ENCODE measurements around the gene UBN1. TPM values are rescaled to one million over a fixed set of nuclear protein-coding genes. Genes with fewer than 3 reads are reported as not detected.

UBN1 gene
- total RNA-seq, 3 donors from 2014 or later, result 41.3 to 42.7 (median 41.6) TPM

- Histone ChIP-seq H3K9me3 (no peaks in the 10 kb centered on the region), H3K4me1 (ENCODE audit: low read depth) (peaks cover 12% of the 10 kb centered on the region), H3K36me3 (ENCODE audit: low read depth) (peaks cover 11% of the 10 kb centered on the region), H3K4me3 (no peak overlapping the region)
- TF ChIP-seq CTCF (IDR thresholded peaks at IDR 0.05), result no peak
- no peak for DNase-seq
- intact Hi-C loops (cut with DNase I, micrococcal nuclease), result no loop called here
- no peak for ATAC-seq
These were observed 20.8 kb upstream of the UBN1 start for GRCh38 chr16:4826526-4826925.

- H3K36me3 ChIP-seq (ENCODE audit: low read depth), result peaks cover 11% of the 10 kb centered on the region
- H3K4me3 ChIP-seq, result no peak overlapping the region
- intact Hi-C loops (cut with DNase I, micrococcal nuclease), result no loop called here
- peaks cover 12% of the 10 kb centered on the region for H3K4me1 ChIP-seq (ENCODE audit: low read depth)
- no peaks in the 10 kb centered on the region for H3K9me3 ChIP-seq
- no peak for DNase-seq
- peak; percentile 13 for ATAC-seq
- no peak for TF ChIP-seq CTCF (IDR thresholded peaks at IDR 0.05)
These were observed 20.3 kb upstream of the UBN1 start for GRCh38 chr16:4826980-4827379.

GRCh38 chr16:4828567-4829321, 18.5 kb upstream of the UBN1 start:
- DNase-seq, result peak in 2 of 3 donors; percentile 31 to 63

GRCh38 chr16:4830408-4830807, 16.9 kb upstream of the UBN1 start:
- DNase-seq, result no peak
- ATAC-seq, result no peak
- H3K4me3 ChIP-seq, result no peak overlapping the region
- intact Hi-C loops (cut with DNase I, micrococcal nuclease), result no loop called here
- no peaks in the 10 kb centered on the region for H3K9me3 ChIP-seq
- H3K4me1 ChIP-seq (ENCODE audit: low read depth), result peaks cover 24% of the 10 kb centered on the region
- TF ChIP-seq CTCF (IDR thresholded peaks at IDR 0.05), result no peak
- peaks cover 7% of the 10 kb centered on the region for H3K36me3 ChIP-seq (ENCODE audit: low read depth)

More at GRCh38 chr16:4828567-4829321, 18.5 kb upstream of the UBN1 start:
- Histone ChIP-seq H3K4me1 (ENCODE audit: low read depth) (peaks cover 21% of the 10 kb centered on the region), H3K4me3 (no peak overlapping the region), H3K36me3 (ENCODE audit: low read depth) (peaks cover 7% of the 10 kb centered on the region), H3K9me3 (no peaks in the 10 kb centered on the region)
- peak; percentile 77 for ATAC-seq
- intact Hi-C loops (cut with DNase I, micrococcal nuclease), result no loop called here
- TF ChIP-seq CTCF (IDR thresholded peaks at IDR 0.05), result no peak

GRCh38 chr16:4831616-4832015, 15.7 kb upstream of the UBN1 start:
- no peak for TF ChIP-seq CTCF (IDR thresholded peaks at IDR 0.05)
- peaks cover 24% of the 10 kb centered on the region for H3K4me1 ChIP-seq (ENCODE audit: low read depth)
- no peaks in the 10 kb centered on the region for H3K9me3 ChIP-seq
- peaks cover 5% of the 10 kb centered on the region for H3K36me3 ChIP-seq (ENCODE audit: low read depth)
- ATAC-seq, result no peak
- no peak overlapping the region for H3K4me3 ChIP-seq
- no peak for DNase-seq
- intact Hi-C loops (cut with DNase I, micrococcal nuclease), result no loop called here
